ENCODE results near the gene ALKBH5. TPM values are rescaled to one million over a fixed set of nuclear protein-coding genes. Genes with fewer than 3 reads are reported as not detected.

The ALKBH5 gene
- polyA plus RNA-seq, 1 of the 3 experiments (the other 2 are of a cell fraction), result 41.0 TPM

DNA sequence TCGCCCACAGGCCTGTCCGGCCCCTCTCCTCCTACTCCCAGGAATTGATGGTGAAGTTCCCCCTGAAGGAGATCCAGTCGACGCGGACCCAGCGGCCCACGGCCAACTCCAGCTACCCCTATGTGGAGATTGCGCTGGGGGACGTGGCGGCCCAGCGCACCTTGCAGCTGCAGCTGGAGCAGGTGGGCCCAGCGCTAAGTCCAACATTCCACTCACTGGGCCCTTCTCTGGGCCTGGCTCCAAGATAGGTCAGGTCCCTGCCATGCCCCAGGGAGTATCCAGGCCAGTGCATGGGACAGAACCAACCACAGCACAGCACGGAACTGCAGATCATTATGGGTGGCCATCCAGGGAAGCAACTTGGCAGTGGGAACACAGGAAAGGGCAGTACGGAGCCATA is 9.9 kb upstream of the ALKBH5 start:
- H4K20me1 ChIP-seq (ENCODE audit: insufficient read depth), result no peaks in the 10 kb centered on the region
- no peaks in the 10 kb centered on the region for H3K4me1 ChIP-seq (ENCODE audit: control insufficient read depth in 1 of 2, insufficient read depth in 2 of 2, low read depth in 1 of 2, low read length in 1 of 2)
- no peak overlapping the region for H2AFZ ChIP-seq (ENCODE audit: low read depth)
- no peak overlapping the region for H3K4me2 ChIP-seq
- ChIA-PET POLR2A (no interaction called here), CTCF (no interaction called here)
- H3K9ac ChIP-seq, result no peak overlapping the region
- H3K36me3 ChIP-seq (replicated peaks in 1 of 2; ENCODE audit: control insufficient read depth in 1 of 2, insufficient read depth in 2 of 2, low read length in 1 of 2), result no peaks in the 10 kb centered on the region
- H3F3A ChIP-seq (replicated peaks; ENCODE audit: insufficient read depth), result no peaks in the 10 kb centered on the region
- H3K27ac ChIP-seq (ENCODE audit: low read depth in 2 of 2, low read length in 1 of 2), result no peak overlapping the region
- no peaks in the 10 kb centered on the region for H3K9me3 ChIP-seq
- H3K4me3 ChIP-seq (ENCODE audit: low read depth in 2 of 2, low read length in 1 of 2), result no peak overlapping the region
- WGBS (ENCODE audit: low lambda C conversion rate), result 77% methylated on average over 4 of the region's 14 CpGs
- TF ChIP-seq, protein P1, sequence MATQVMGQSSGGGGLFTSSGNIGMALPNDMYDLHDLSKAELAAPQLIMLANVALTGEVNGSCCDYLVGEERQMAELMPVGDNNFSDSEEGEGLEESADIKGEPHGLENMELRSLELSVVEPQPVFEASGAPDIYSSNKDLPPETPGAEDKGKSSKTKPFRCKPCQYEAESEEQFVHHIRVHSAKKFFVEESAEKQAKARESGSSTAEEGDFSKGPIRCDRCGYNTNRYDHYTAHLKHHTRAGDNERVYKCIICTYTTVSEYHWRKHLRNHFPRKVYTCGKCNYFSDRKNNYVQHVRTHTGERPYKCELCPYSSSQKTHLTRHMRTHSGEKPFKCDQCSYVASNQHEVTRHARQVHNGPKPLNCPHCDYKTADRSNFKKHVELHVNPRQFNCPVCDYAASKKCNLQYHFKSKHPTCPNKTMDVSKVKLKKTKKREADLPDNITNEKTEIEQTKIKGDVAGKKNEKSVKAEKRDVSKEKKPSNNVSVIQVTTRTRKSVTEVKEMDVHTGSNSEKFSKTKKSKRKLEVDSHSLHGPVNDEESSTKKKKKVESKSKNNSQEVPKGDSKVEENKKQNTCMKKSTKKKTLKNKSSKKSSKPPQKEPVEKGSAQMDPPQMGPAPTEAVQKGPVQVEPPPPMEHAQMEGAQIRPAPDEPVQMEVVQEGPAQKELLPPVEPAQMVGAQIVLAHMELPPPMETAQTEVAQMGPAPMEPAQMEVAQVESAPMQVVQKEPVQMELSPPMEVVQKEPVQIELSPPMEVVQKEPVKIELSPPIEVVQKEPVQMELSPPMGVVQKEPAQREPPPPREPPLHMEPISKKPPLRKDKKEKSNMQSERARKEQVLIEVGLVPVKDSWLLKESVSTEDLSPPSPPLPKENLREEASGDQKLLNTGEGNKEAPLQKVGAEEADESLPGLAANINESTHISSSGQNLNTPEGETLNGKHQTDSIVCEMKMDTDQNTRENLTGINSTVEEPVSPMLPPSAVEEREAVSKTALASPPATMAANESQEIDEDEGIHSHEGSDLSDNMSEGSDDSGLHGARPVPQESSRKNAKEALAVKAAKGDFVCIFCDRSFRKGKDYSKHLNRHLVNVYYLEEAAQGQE (IDR thresholded peaks at IDR 0.05; ENCODE audit: low read depth, low read length), result no peak
- TF ChIP-seq, protein P2, sequence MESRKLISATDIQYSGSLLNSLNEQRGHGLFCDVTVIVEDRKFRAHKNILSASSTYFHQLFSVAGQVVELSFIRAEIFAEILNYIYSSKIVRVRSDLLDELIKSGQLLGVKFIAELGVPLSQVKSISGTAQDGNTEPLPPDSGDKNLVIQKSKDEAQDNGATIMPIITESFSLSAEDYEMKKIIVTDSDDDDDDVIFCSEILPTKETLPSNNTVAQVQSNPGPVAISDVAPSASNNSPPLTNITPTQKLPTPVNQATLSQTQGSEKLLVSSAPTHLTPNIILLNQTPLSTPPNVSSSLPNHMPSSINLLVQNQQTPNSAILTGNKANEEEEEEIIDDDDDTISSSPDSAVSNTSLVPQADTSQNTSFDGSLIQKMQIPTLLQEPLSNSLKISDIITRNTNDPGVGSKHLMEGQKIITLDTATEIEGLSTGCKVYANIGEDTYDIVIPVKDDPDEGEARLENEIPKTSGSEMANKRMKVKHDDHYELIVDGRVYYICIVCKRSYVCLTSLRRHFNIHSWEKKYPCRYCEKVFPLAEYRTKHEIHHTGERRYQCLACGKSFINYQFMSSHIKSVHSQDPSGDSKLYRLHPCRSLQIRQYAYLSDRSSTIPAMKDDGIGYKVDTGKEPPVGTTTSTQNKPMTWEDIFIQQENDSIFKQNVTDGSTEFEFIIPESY (IDR thresholded peaks at IDR 0.05; ENCODE audit: borderline replicate concordance, low read depth), result no peak
- TF ChIP-seq TEAD4 (IDR thresholded peaks at IDR 0.05; ENCODE audit: borderline replicate concordance, insufficient read depth) (no peak), EZH2phosphoT487 (IDR thresholded peaks at IDR 0.05; ENCODE audit: borderline replicate concordance, low read depth) (no peak), ELF1 (IDR thresholded peaks at IDR 0.05) (no peak), EP300 (IDR thresholded peaks at IDR 0.05; ENCODE audit: borderline replicate concordance in 1 of 2, low read depth in 1 of 2, low read length in 1 of 2) (no peak), NFIC (IDR thresholded peaks at IDR 0.05; ENCODE audit: borderline replicate concordance) (no peak)
- TF ChIP-seq, protein P3, sequence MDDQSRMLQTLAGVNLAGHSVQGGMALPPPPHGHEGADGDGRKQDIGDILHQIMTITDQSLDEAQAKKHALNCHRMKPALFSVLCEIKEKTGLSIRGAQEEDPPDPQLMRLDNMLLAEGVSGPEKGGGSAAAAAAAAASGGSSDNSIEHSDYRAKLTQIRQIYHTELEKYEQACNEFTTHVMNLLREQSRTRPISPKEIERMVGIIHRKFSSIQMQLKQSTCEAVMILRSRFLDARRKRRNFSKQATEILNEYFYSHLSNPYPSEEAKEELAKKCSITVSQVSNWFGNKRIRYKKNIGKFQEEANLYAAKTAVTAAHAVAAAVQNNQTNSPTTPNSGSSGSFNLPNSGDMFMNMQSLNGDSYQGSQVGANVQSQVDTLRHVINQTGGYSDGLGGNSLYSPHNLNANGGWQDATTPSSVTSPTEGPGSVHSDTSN (IDR thresholded peaks at IDR 0.05), result no peak
- no peaks in the 10 kb centered on the region for H3K9me2 ChIP-seq
- H3K79me2 ChIP-seq (ENCODE audit: insufficient read depth), result no peaks in the 10 kb centered on the region
- DNase-seq, result no peak
- H3K27me3 ChIP-seq (ENCODE audit: insufficient read depth), result no peaks in the 10 kb centered on the region

DNA sequence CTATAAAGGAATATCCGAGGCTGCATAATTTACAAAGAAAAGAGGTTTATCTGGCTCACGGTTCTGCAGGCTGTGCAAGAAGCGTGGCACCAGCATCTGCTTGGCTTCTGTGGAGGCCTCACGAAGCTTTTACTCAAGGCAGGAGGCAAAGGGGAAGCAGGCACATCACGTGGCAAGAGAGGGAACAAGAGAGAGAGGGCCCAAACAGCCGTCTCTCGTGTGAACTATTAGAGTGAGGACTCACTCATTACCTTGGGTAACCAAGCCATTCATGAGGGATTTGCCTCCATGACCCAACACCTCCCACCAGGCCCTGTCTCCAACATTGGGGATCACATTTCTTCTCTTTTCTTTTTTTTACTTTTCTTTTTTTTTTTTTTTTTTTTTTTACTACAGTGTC is 7.5 kb upstream of the ALKBH5 start:
- no peak for DNase-seq
- 74% methylated on average over 7 of the region's 7 CpGs for WGBS (ENCODE audit: low lambda C conversion rate)
- no peaks in the 10 kb centered on the region for H4K20me1 ChIP-seq (ENCODE audit: insufficient read depth)
- H3F3A ChIP-seq (replicated peaks; ENCODE audit: insufficient read depth), result no peaks in the 10 kb centered on the region
- ChIA-PET POLR2A (no interaction called here), CTCF (no interaction called here)
- H3K27ac ChIP-seq (ENCODE audit: low read depth in 2 of 2, low read length in 1 of 2), result no peak overlapping the region
- H3K9me2 ChIP-seq, result no peaks in the 10 kb centered on the region
- H3K27me3 ChIP-seq (ENCODE audit: insufficient read depth), result no peaks in the 10 kb centered on the region
- no peak overlapping the region for H3K4me3 ChIP-seq (ENCODE audit: low read depth in 2 of 2, low read length in 1 of 2)
- TF ChIP-seq NFIC (IDR thresholded peaks at IDR 0.05; ENCODE audit: borderline replicate concordance) (no peak), GATA2 (CRISPR knock-in tag; IDR thresholded peaks at IDR 0.05) (no peak), CHD2 (IDR thresholded peaks at IDR 0.05; ENCODE audit: low read length, partially characterized antibody) (no peak)
- TF ChIP-seq, protein P3 (IDR thresholded peaks at IDR 0.05), result no peak
- H3K9ac ChIP-seq, result no peak overlapping the region
- H3K9me3 ChIP-seq, result no peaks in the 10 kb centered on the region
- no peak overlapping the region for H2AFZ ChIP-seq (ENCODE audit: low read depth)
- H3K79me2 ChIP-seq (ENCODE audit: insufficient read depth), result no peaks in the 10 kb centered on the region
- no peaks in the 10 kb centered on the region for H3K4me1 ChIP-seq (ENCODE audit: control insufficient read depth in 1 of 2, insufficient read depth in 2 of 2, low read depth in 1 of 2, low read length in 1 of 2)
- H3K36me3 ChIP-seq (replicated peaks in 1 of 2; ENCODE audit: control insufficient read depth in 1 of 2, insufficient read depth in 2 of 2, low read length in 1 of 2), result no peaks in the 10 kb centered on the region
- H3K4me2 ChIP-seq, result no peak overlapping the region
